ENCODE measurements around the gene SH3GLB2.

The SH3GLB2 gene

DNA sequence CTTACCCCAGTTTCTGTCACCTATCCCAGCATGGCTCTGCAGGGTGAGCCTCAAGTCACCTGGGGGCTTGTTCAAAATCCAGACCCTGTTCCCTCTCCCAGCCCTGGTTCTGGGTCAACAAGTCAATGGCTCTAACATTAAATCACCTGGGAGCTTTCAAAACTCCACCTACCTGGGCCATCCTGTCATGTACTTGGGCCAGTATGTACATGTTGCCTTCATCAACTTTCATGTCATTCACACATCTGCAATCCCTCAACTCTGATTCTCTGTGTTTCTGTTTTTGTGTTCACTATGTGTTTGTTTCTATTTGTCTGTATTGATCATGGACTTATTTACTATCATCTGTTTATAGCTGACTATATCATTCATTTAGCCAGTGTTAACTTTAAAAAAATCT lies 2.1 kb upstream of the SH3GLB2 start:
- Histone ChIP-seq H3K9me3 (replicated peaks in 1 of 11) (no peaks in the 10 kb centered on the region), H3K9ac (no peak overlapping the region), H3K4me1 (peaks cover 34 to 47% (median 38%) of the 10 kb centered on the region in 10 experiments), H3K27me3 (no peaks in the 10 kb centered on the region), H3K4me3 (no peak overlapping the region), H4K20me1 (peaks cover 0 to 15% (median 4%) of the 10 kb centered on the region in 11 experiments; a peak in 7 of 22 replicates), H3K36me3 (no peaks in the 10 kb centered on the region), H3K4me2 (no peak overlapping the region), H3K27ac (no peak overlapping the region)
- TF ChIP-seq Cebpa-rat (IDR thresholded peaks at IDR 0.05), result no peak

DNA sequence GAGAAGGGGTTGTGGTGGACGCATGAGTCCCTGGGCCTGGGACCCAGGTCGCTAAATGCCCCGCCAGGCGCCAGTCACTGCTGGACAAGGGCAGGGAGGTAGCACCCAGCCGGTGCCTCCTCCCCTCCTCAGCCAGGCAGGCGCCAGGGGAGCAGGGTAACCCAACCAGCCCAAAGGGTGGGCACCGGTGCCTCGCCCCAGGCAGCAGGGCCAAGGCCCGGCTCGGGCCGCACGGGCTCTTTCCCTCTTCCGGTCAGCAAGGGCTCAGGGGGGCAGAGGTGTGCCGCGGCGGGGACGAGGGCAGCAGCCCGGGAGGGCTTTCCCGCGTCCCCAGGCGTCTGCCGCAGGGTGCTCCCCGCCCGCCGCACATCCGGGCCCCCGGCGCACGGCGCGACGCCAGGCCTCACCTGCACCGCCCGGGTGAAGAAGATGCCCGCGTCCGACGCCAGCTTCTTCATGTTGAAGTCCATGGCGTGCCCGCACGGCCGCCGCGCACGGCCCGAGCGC lies 393 bp downstream of the SH3GLB2 start:
- Histone ChIP-seq H3K4me2 (peak overlapping the region; percentile 84 to 100 (median 98)), H3K27me3 (no peaks in the 10 kb centered on the region), H3K36me3 (no peaks in the 10 kb centered on the region), H3K27ac (peak overlapping the region; percentile 34 to 80 (median 76); a peak in 21 of 22 replicates), H4K20me1 (peaks cover 0 to 26% (median 13%) of the 10 kb centered on the region in 11 experiments; a peak in 12 of 22 replicates), H3K4me1 (peaks cover 50 to 71% (median 62%) of the 10 kb centered on the region in 10 experiments), H3K9ac (peak overlapping the region; percentile 71 to 90 (median 83)), H3K9me3 (replicated peaks in 1 of 11) (no peaks in the 10 kb centered on the region), H3K4me3 (peak overlapping the region; percentile 82 to 97 (median 89))
- TF ChIP-seq Cebpa-rat (IDR thresholded peaks at IDR 0.05), result no peak

- Histone ChIP-seq H3K36me3 (no peaks in the 10 kb centered on the region), H3K4me1 (peaks cover 53 to 75% (median 66%) of the 10 kb centered on the region in 10 experiments), H3K9ac (peak overlapping the region; percentile 71 to 90 (median 83)), H3K4me2 (peak overlapping the region; percentile 84 to 100 (median 98)), H3K9me3 (replicated peaks in 1 of 11) (no peaks in the 10 kb centered on the region), H3K27ac (peak overlapping the region; percentile 34 to 80 (median 76); a peak in 20 of 22 replicates), H3K4me3 (peak overlapping the region; percentile 82 to 97 (median 89)), H3K27me3 (no peaks in the 10 kb centered on the region), H4K20me1 (peaks cover 0 to 28% (median 14%) of the 10 kb centered on the region in 11 experiments; a peak in 12 of 22 replicates)
- no peak for TF ChIP-seq Cebpa-rat (IDR thresholded peaks at IDR 0.05)
Observed at GRCh38 chr9:129027224-129027684, 877 bp downstream of the SH3GLB2 start.

DNA sequence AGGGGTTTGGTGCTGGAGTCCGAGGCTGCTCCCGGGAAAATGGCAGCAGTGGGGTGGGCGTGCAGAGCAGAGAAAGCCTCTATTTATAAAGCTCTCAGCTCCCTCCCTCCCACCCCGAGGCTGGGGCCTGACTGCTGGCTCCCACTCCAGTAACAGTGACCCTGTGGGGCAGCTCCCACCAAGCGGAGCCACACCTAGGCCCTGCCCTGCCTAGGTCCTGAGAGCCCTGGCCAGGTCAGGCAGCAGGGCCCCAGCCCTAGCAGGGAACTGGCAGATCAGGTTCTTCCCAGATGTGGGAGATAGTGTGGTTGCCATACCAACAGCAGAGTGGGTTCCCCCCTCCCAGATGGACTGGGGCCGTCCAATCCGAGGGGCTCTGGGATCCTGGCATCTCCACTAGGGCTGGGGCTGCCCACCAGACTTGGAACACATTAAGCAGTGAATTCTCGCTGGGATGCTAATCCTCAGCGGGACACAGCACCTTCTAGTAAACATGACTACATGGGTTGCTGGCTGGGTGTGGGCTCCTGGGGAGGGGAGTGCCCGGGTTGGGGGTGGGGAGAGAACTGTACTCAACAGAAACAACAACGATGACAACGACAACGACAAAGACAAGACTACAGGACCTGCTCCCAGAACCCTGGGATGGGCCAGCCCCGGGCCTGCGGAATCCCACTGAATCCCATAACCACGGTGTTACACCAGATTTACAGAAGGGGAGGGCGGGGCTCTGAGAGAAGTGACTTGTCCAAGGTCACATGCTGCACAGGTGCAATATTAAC lies 1.5 kb downstream of the SH3GLB2 start:
- Histone ChIP-seq H3K36me3 (no peaks in the 10 kb centered on the region), H3K9me3 (replicated peaks in 1 of 11) (no peaks in the 10 kb centered on the region), H3K4me3 (peak overlapping the region; percentile 82 to 97 (median 89); a peak in 19 of 20 replicates), H3K4me1 (peaks cover 54 to 80% (median 72%) of the 10 kb centered on the region in 10 experiments), H3K27me3 (no peaks in the 10 kb centered on the region), H3K9ac (peak overlapping the region in 9 of 11 experiments; percentile 78 to 90 (median 84); a peak in 12 of 22 replicates), H4K20me1 (peaks cover 0 to 28% (median 14%) of the 10 kb centered on the region in 11 experiments; a peak in 12 of 22 replicates), H3K4me2 (peak overlapping the region; percentile 84 to 100 (median 98)), H3K27ac (peak overlapping the region in 1 of 11 experiments; percentile 80; a peak in 1 of 22 replicates)
- TF ChIP-seq Cebpa-rat (IDR thresholded peaks at IDR 0.05), result no peak

DNA sequence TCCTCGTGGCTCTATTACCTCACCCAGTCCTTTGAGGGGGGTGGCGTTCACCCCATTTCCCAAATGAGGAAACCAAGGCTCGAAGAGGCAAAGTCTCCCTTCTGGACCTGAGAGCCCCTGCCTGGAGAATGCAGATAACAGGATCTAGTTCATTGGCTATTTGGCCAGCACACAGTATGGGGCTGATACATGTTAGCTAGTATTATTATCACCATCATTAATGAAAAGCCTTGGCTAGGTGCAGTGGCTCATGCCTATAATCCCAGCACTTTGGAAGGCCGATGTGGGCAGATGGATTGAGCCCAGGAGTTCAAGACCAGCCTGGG lies 4.3 kb downstream of the SH3GLB2 start:
- Histone ChIP-seq H3K4me2 (peak overlapping the region in 10 of 11 experiments; percentile 14 to 51 (median 30); a peak in 11 of 22 replicates), H3K4me1 (peaks cover 52 to 79% (median 75%) of the 10 kb centered on the region in 10 experiments), H3K9ac (no peak overlapping the region), H3K27ac (no peak overlapping the region), H3K9me3 (replicated peaks in 1 of 11) (no peaks in the 10 kb centered on the region), H3K27me3 (no peaks in the 10 kb centered on the region), H4K20me1 (peaks cover 0 to 28% (median 14%) of the 10 kb centered on the region in 11 experiments; a peak in 12 of 22 replicates), H3K36me3 (peaks cover 0 to 14% (median 6%) of the 10 kb centered on the region in 11 experiments; a peak in 11 of 22 replicates), H3K4me3 (no peak overlapping the region)
- TF ChIP-seq Cebpa-rat (IDR thresholded peaks at IDR 0.05), result no peak

DNA sequence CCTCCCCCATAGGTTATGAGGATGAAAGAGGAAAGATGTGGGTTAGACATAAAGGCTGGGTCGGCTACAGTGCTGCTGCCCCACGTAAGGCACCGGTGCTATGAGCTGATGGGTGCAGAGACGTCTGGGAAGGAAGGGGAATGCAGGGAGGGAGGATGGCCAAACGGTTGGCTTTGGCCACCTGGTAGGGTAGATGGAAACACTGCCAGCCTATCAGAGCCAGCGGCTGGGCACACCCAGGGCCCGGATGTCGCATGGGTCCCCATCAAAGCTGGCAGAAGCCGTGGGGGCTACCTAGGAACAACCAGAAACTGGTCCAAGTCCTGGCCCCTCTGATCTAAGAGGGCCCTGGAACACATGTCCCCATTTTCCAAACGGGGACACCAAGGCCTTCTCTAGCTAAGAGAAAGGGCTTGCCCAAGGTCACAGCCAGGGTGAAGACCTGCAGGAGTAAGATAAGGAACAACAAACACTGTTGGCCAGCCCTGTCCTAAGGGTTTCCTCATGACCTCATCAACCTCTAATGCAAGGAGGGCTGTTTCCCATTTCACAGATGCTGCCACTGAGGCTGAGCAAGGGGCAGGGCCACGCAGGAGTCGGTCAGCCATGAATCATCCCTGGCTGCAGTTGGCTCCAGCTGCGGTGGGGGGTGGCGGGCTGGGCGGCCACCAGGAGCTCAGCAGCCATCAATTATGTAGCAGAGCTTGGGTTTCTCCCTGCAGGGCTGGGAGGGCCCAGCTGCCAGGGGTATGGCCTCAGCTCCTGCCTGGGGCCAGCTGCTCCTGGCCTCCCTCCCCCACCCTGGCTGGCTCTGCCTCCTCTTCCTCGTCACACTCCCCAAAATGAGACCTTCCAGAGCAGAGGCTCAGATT lies 4.9 kb downstream of the SH3GLB2 start:
- Histone ChIP-seq H3K4me2 (peak overlapping the region; percentile 14 to 51 (median 33); a peak in 17 of 22 replicates), H4K20me1 (peaks cover 0 to 28% (median 14%) of the 10 kb centered on the region in 11 experiments; a peak in 12 of 22 replicates), H3K27me3 (no peaks in the 10 kb centered on the region), H3K4me3 (no peak overlapping the region), H3K36me3 (peaks cover 0 to 16% (median 8%) of the 10 kb centered on the region in 11 experiments; a peak in 13 of 22 replicates), H3K9ac (peak overlapping the region in 7 of 11 experiments; percentile 0 to 40 (median 12); a peak in 5 of 22 replicates), H3K4me1 (peaks cover 48 to 74% (median 71%) of the 10 kb centered on the region in 10 experiments), H3K27ac (peak overlapping the region in 4 of 11 experiments; percentile 4 to 41 (median 20); a peak in 3 of 22 replicates), H3K9me3 (replicated peaks in 1 of 11) (no peaks in the 10 kb centered on the region)
- no peak for TF ChIP-seq Cebpa-rat (IDR thresholded peaks at IDR 0.05)

GRCh38 chr9:129022037-129022436 lies 6.1 kb downstream of the SH3GLB2 start:
- Histone ChIP-seq H4K20me1 (peaks cover 0 to 26% (median 14%) of the 10 kb centered on the region in 11 experiments; a peak in 11 of 22 replicates), H3K27ac (peak overlapping the region in 2 of 11 experiments; percentile 6 to 27; a peak in 2 of 22 replicates), H3K4me3 (no peak overlapping the region), H3K27me3 (no peaks in the 10 kb centered on the region), H3K36me3 (peaks cover 0 to 25% (median 9%) of the 10 kb centered on the region in 11 experiments; a peak in 15 of 22 replicates), H3K9me3 (replicated peaks in 1 of 11) (no peaks in the 10 kb centered on the region), H3K4me2 (peak overlapping the region in 6 of 11 experiments; percentile 7 to 30 (median 12); a peak in 6 of 22 replicates), H3K9ac (no peak overlapping the region; a peak in 1 of 22 replicates), H3K4me1 (peaks cover 43 to 70% (median 64%) of the 10 kb centered on the region in 10 experiments)
- TF ChIP-seq Cebpa-rat (IDR thresholded peaks at IDR 0.05), result no peak

DNA sequence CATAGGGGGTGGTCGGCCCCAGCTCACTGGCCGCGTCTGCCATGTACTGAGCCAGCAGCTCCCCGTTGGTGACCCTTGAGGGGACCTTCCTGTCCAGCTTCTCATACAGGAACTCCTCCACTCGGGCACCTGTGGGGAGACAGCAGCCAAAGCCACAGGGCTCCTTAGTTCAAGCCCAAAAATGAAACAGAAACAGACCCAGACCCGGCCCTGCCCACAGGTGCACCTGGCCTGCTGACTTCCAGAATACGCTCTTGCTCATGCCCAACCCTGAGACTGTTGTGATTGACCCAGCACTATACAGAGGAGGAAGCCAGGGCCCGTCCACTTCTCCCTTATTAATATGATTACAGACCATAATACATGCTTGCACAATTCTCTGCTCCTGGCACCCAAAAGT lies 7.0 kb downstream of the SH3GLB2 start:
- H3K9me3 ChIP-seq (replicated peaks in 1 of 11), result no peaks in the 10 kb centered on the region
- no peak overlapping the region for H3K4me3 ChIP-seq
- H3K9ac ChIP-seq, result peak overlapping the region in 10 of 11 experiments; percentile 26 to 65 (median 46); a peak in 13 of 22 replicates
- H3K27me3 ChIP-seq, result no peaks in the 10 kb centered on the region
- peaks cover 0 to 24% (median 8%) of the 10 kb centered on the region in 11 experiments; a peak in 11 of 22 replicates for H4K20me1 ChIP-seq
- H3K36me3 ChIP-seq, result peaks cover 0 to 33% (median 10%) of the 10 kb centered on the region in 11 experiments; a peak in 15 of 22 replicates
- peak overlapping the region; percentile 44 to 84 (median 69) for H3K4me2 ChIP-seq
- no peak for TF ChIP-seq Cebpa-rat (IDR thresholded peaks at IDR 0.05)
- H3K4me1 ChIP-seq, result peaks cover 34 to 62% (median 55%) of the 10 kb centered on the region in 10 experiments
- H3K27ac ChIP-seq, result peak overlapping the region in 9 of 11 experiments; percentile 17 to 72 (median 62); a peak in 17 of 22 replicates

Data from BLaER1 treated with 17β-estradiol and CSF1 and Interleukin-3, amounts not matched to agents 10 nM and 100 nM (cell line).